Mucosa of descending colon (tissue), 3 donors: ENCODE data around the gene RMDN2. TPM values are rescaled to one million over a fixed set of nuclear protein-coding genes. Genes with fewer than 3 reads are reported as not detected.

Source experiments
- ATAC-seq: fragments of 200-7000 bp; cut with Tn5 transposase; one replicate; pipeline ENCODE4 v1.9.1; 2020; ENCODE audit warnings: mild to moderate bottlenecking, moderate library complexity
- DNase-seq, 3 donors: peaks; one replicate each; pipeline ENCODE4 v3.0.0-alpha.2; 2020
- H3K36me3 ChIP-seq: fragments of 200-600 bp; one replicate; pipeline ENCODE4 v1.8.0; 2021; ENCODE audit warnings: low read depth, mild to moderate bottlenecking
- H3K4me1 ChIP-seq: fragments of 200-600 bp; one replicate; pipeline ENCODE4 v1.8.0; 2021; ENCODE audit warnings: low read depth, mild to moderate bottlenecking
- H3K4me3 ChIP-seq: fragments of 200-600 bp; one replicate; pipeline ENCODE4 v1.8.0; 2021; ENCODE audit warnings: mild to moderate bottlenecking
- H3K9me3 ChIP-seq: fragments of 200-600 bp; one replicate; pipeline ENCODE4 v1.8.0; 2021; ENCODE audit warnings: mild to moderate bottlenecking
- CTCF ChIP-seq: fragments of 200-600 bp; IDR thresholded peaks from one replicate; pipeline ENCODE4 v1.8.0; 2022; ENCODE audit warnings: antibody characterized with exemption, mild to moderate bottlenecking
- intact Hi-C, 2 donors: fragments of 100-400 bp; cut with DNase I in 1 of 2; cut with micrococcal nuclease in 1 of 2; formaldehyde crosslinking; loops; one replicate each; pipeline versions ENCODE4 v1.11.0 to v1.11.1; 2022; cut with DNase I, micrococcal nuclease
- total RNA-seq, 3 donors: library from RNA; stranded (reverse); fragmentation: NEBNext Ultra II Directional in 2 of 3; extraction: Animal tissue kit (Norgen Biotek cat#: 25700) in 2 of 3; gene quantifications; one replicate each; pipeline versions ENCODE4 v1.2.1 to v1.2.4, GENCODE V29; 2021 to 2023
- donor health status: DM: no; HTN: no; CAD: no; lungs with moderate emphysema.
- donor health status: DM: no; HTN: no; CAD: no.
- donor health status: DM: no; HTN: yes; CAD: no.

RMDN2 gene
- total RNA-seq, 3 donors from 2014 or later = 22.8 to 46.2 (median 28.5) TPM

GRCh38 chr2:37885329-37885993, 39.6 kb upstream of the RMDN2 start:
- no peaks in the 10 kb centered on the region for H3K9me3 ChIP-seq
- ATAC-seq (no peak), DNase-seq (no peak)
- H3K4me3 ChIP-seq = no peak overlapping the region
- H3K4me1 ChIP-seq = no peaks in the 10 kb centered on the region
- H3K36me3 ChIP-seq = no peaks in the 10 kb centered on the region
- TF ChIP-seq CTCF = no peak
- intact Hi-C loops = loop anchor here in 1 of 2 donors (10.0 kb wide), 1 partner anchor 491 kb away; no protein-coding TSS in a partner anchor

GRCh38 chr2:37886745-37887144, 38.3 kb upstream of the RMDN2 start:
- Histone ChIP-seq H3K9me3 (no peaks in the 10 kb centered on the region), H3K4me3 (no peak overlapping the region), H3K4me1 (no peaks in the 10 kb centered on the region), H3K36me3 (no peaks in the 10 kb centered on the region)
- DNase-seq (no peak), ATAC-seq (no peak)
- intact Hi-C loops = loop anchor here in 1 of 2 donors (10.0 kb wide), 1 partner anchor 492 kb away; no protein-coding TSS in a partner anchor
- no peak for TF ChIP-seq CTCF

- no peaks in the 10 kb centered on the region for H3K36me3 ChIP-seq
- H3K4me3 ChIP-seq = no peak overlapping the region
- no peak for ATAC-seq
- intact Hi-C loops = loop anchor here in 1 of 2 donors (10.0 kb wide), 1 partner anchor 492 kb away; no protein-coding TSS in a partner anchor
- TF ChIP-seq CTCF = no peak
- no peaks in the 10 kb centered on the region for H3K9me3 ChIP-seq
- no peaks in the 10 kb centered on the region for H3K4me1 ChIP-seq
- no peak for DNase-seq
Observed at GRCh38 chr2:37887286-37887685, 37.8 kb upstream of the RMDN2 start.

GRCh38 chr2:37890893-37891495, 34.1 kb upstream of the RMDN2 start:
- H3K4me1 ChIP-seq = no peaks in the 10 kb centered on the region
- TF ChIP-seq CTCF = peak; percentile 73
- no peaks in the 10 kb centered on the region for H3K9me3 ChIP-seq
- H3K4me3 ChIP-seq = no peak overlapping the region
- ATAC-seq = peak; percentile 95
- DNase-seq = peak; percentile 66 to 89 (median 81)
- intact Hi-C loops = no loop called here
- no peaks in the 10 kb centered on the region for H3K36me3 ChIP-seq

GRCh38 chr2:37891846-37892435, 33.1 kb upstream of the RMDN2 start:
- DNase-seq (no peak), ATAC-seq (no peak)
- intact Hi-C loops = no loop called here
- Histone ChIP-seq H3K36me3 (no peaks in the 10 kb centered on the region), H3K9me3 (no peaks in the 10 kb centered on the region), H3K4me1 (peaks cover 7% of the 10 kb centered on the region), H3K4me3 (no peak overlapping the region)
- no peak for TF ChIP-seq CTCF
